IMR-90 (cell line): ENCODE results near the gene TARBP2. TPM values are rescaled to one million over a fixed set of nuclear protein-coding genes. Genes with fewer than 3 reads are reported as not detected.

Experiments used
- ATAC-seq: fragments of 200-7000 bp; cut with Tn5 transposase; 2 replicates; pipeline ENCODE4 v1.9.1; 2020; ENCODE audit warnings: low read depth, mild to moderate bottlenecking, moderate library complexity
- BruUV-seq: library from RNA; stranded (reverse); fragments of 400-500 nt; replicated peaks from 2 replicates; lab custom pipeline; 2021; lab: Mats Ljungman, UMichigan
- CTCF ChIA-PET: fragments of 300-600 bp; formaldehyde crosslinking; extraction: SDS; loops from one replicate; lab custom pipeline; 2021; ENCODE audit warnings: antibody characterized with exemption; lab: Yijun Ruan, JAX
- POLR2A ChIA-PET: fragments of 300-600 bp; sonication (Branson Sonifier 250); formaldehyde crosslinking; loops from one replicate; lab custom pipeline; 2022; ENCODE audit warnings: antibody characterized with exemption; ENCODE audit not compliant: unreplicated experiment; lab: Charles Lee
- DNase-seq: peaks from one replicate; pipeline ENCODE4 v3.0.0; 2013
- H2AFZ ChIP-seq: replicated peaks from 2 replicates; pipeline ENCODE3; 2013; ENCODE audit warnings: low read length, mild to moderate bottlenecking; ENCODE audit not compliant: poor library complexity
- H2AK5ac ChIP-seq: 2 replicates; pipeline ENCODE4 v1.6.1; 2013; ENCODE audit warnings: low read depth, low read length, inconsistent platforms
- H2AK9ac ChIP-seq: replicated peaks from 2 replicates; pipeline ENCODE3; 2013; ENCODE audit warnings: mild to moderate bottlenecking, low read depth, low read length, moderate library complexity; ENCODE audit not compliant: poor library complexity
- H2BK120ac ChIP-seq: 2 replicates; pipeline ENCODE4 v1.6.1; 2013; ENCODE audit warnings: low read depth, low read length, inconsistent platforms
- H2BK15ac ChIP-seq: 3 replicates; pipeline ENCODE4 v1.6.1; 2013; ENCODE audit warnings: low read depth, low read length, inconsistent platforms
- H2BK20ac ChIP-seq: 2 replicates; pipeline ENCODE4 v1.6.1; 2013; ENCODE audit warnings: low read depth, mild to moderate bottlenecking, inconsistent platforms, low read length, moderate library complexity
- H2BK5ac ChIP-seq: 2 replicates; pipeline ENCODE4 v1.6.1; 2013; ENCODE audit warnings: mild to moderate bottlenecking, low read depth, low read length, inconsistent platforms; ENCODE audit not compliant: poor library complexity, severe bottlenecking
- H3K14ac ChIP-seq: replicated peaks from 2 replicates; pipeline ENCODE4 v1.6.1; 2013; ENCODE audit warnings: low read depth, low read length, inconsistent platforms
- H3K18ac ChIP-seq: 2 replicates; pipeline ENCODE4 v1.6.1; 2013; ENCODE audit warnings: low read depth, low read length, control low read depth
- H3K23ac ChIP-seq: 2 replicates; pipeline ENCODE4 v1.6.1; 2013; ENCODE audit warnings: low read depth, low read length, inconsistent platforms
- H3K27ac ChIP-seq: 2 replicates; pipeline ENCODE4 v1.5.1; 2013; ENCODE audit warnings: mild to moderate bottlenecking, control low read depth, low read length; ENCODE audit not compliant: insufficient read depth
- H3K27me3 ChIP-seq: 2 replicates; pipeline ENCODE4 v1.6.1; 2013; ENCODE audit warnings: low read length; ENCODE audit not compliant: control insufficient read depth, insufficient read depth
- H3K36me3 ChIP-seq: 2 replicates; pipeline ENCODE4 v1.6.1; 2013; ENCODE audit warnings: low read length, mixed read lengths; ENCODE audit not compliant: control insufficient read depth, insufficient read depth
- H3K4ac ChIP-seq: 2 replicates; pipeline ENCODE4 v1.6.1; 2013; ENCODE audit warnings: low read depth, low read length, inconsistent platforms
- H3K4me1 ChIP-seq: 2 replicates; pipeline ENCODE4 v1.6.1; 2013; ENCODE audit warnings: low read length, mixed read lengths; ENCODE audit not compliant: control insufficient read depth, insufficient read depth
- H3K4me2 ChIP-seq: 2 replicates; pipeline ENCODE4 v1.6.1; 2013; ENCODE audit warnings: low read depth, mild to moderate bottlenecking, control low read depth, low read length, moderate library complexity
- H3K4me3 ChIP-seq: 2 replicates; pipeline ENCODE4 v1.5.1; 2013; ENCODE audit warnings: low read depth, mild to moderate bottlenecking, control low read depth, low read length, moderate library complexity; ENCODE audit not compliant: insufficient read depth
- H3K56ac ChIP-seq: 2 replicates; pipeline ENCODE4 v1.6.1; 2013; ENCODE audit warnings: low read length, inconsistent platforms; ENCODE audit not compliant: insufficient read depth; ENCODE audit errors: extremely low read depth
- H3K79me1 ChIP-seq, 2 experiments: 2 replicates each; pipeline ENCODE4 v1.6.1; 2013; ENCODE audit warnings: low read length in 2 of 2, inconsistent platforms in 1 of 2, low read depth in 1 of 2
- H3K9ac ChIP-seq: 2 replicates; pipeline ENCODE4 v1.6.1; 2013; ENCODE audit warnings: low read depth, low read length, control low read depth
- H3K9me1 ChIP-seq: 2 replicates; pipeline ENCODE4 v1.6.1; 2013; ENCODE audit warnings: low read length, inconsistent platforms; ENCODE audit not compliant: insufficient read depth
- H3K9me3 ChIP-seq: 2 replicates; pipeline ENCODE4 v1.6.1; 2013; ENCODE audit warnings: low read length; ENCODE audit not compliant: control insufficient read depth, insufficient read depth
- H4K20me1 ChIP-seq: 2 replicates; pipeline ENCODE4 v1.6.1; 2013; ENCODE audit warnings: low read length, inconsistent platforms; ENCODE audit not compliant: insufficient read depth
- H4K5ac ChIP-seq: 2 replicates; pipeline ENCODE4 v1.6.1; 2013; ENCODE audit warnings: mild to moderate bottlenecking, low read depth, low read length, control low read depth
- H4K8ac ChIP-seq, 2 experiments: 2 replicates each; pipeline ENCODE4 v1.6.1; 2013; ENCODE audit warnings: low read depth in 2 of 2, low read length in 2 of 2, control low read depth in 1 of 2, inconsistent platforms in 1 of 2
- H4K91ac ChIP-seq: 2 replicates; pipeline ENCODE4 v1.6.1; 2013; ENCODE audit warnings: low read depth, low read length, inconsistent platforms; ENCODE audit not compliant: insufficient read depth
- CHD1 ChIP-seq: IDR thresholded peaks from 2 replicates; pipeline ENCODE4 v1.6.1; 2012; ENCODE audit warnings: low read depth, low read length, improper control_type of control experiment
- FOS ChIP-seq: fragments of 150-350 bp; IDR thresholded peaks from 2 replicates; pipeline ENCODE4 v1.6.1; 2016; ENCODE audit warnings: low read depth, low read length
- WGBS, 2 experiments: methylation state at CpG; one replicate each; pipeline versions ENCODE4 v1.1.5 to v1.1.7; 2013; ENCODE audit warnings: missing lambda C conversion rate in 2 of 2; ENCODE audit not compliant: insufficient read length in 1 of 2; ENCODE audit errors: extremely low coverage in 2 of 2; 5-methylcytosine and 5-hydroxymethylcytosine counted together
- dilution Hi-C: fragments of 300-500 bp; cut with HindIII; formaldehyde crosslinking; loops from one replicate; pipeline ENCODE4 v1.14.3; 2018; ENCODE audit warnings: low sequenced_read_pairs; ENCODE audit not compliant: unreplicated experiment
- in situ Hi-C: fragments of 300-500 bp; cut with MboI; formaldehyde crosslinking; loops from 3 replicates; pipeline ENCODE4 v1.14.3; 2019; ENCODE audit warnings: low sequenced_read_pairs, inconsistent platforms, mixed read lengths
- intact Hi-C: fragments of 100-400 bp; cut with micrococcal nuclease; formaldehyde crosslinking; loops from 2 replicates; pipeline ENCODE4 v1.10.0; 2022
- polyA plus RNA-seq, 3 experiments: library from polyadenylated mRNA; depleted of rRNA; stranded (reverse); fragments of >200 nt; gene quantifications; 2 replicates each; pipeline ENCODE4 v1.2.3, GENCODE V29; 2012; ENCODE audit warnings: low replicate concordance in 1 of 3
- total RNA-seq: library from RNA; depleted of rRNA; stranded (reverse); fragments of >200 nt; gene quantifications from 2 replicates; pipeline ENCODE4 v1.2.3, GENCODE V29; 2012
- TF ChIP-seq, protein P1 (sequence below): fragments of 150-350 bp; IDR thresholded peaks from 2 replicates; pipeline ENCODE4 v1.6.1; 2016; ENCODE audit warnings: low read depth, mild to moderate bottlenecking, low read length, moderate library complexity, borderline replicate concordance

TARBP2 gene
- total and polyA plus RNA-seq, 2 of the 4 experiments (the other 2 are of a cell fraction) = 27.4 to 46.1 TPM

DNA sequence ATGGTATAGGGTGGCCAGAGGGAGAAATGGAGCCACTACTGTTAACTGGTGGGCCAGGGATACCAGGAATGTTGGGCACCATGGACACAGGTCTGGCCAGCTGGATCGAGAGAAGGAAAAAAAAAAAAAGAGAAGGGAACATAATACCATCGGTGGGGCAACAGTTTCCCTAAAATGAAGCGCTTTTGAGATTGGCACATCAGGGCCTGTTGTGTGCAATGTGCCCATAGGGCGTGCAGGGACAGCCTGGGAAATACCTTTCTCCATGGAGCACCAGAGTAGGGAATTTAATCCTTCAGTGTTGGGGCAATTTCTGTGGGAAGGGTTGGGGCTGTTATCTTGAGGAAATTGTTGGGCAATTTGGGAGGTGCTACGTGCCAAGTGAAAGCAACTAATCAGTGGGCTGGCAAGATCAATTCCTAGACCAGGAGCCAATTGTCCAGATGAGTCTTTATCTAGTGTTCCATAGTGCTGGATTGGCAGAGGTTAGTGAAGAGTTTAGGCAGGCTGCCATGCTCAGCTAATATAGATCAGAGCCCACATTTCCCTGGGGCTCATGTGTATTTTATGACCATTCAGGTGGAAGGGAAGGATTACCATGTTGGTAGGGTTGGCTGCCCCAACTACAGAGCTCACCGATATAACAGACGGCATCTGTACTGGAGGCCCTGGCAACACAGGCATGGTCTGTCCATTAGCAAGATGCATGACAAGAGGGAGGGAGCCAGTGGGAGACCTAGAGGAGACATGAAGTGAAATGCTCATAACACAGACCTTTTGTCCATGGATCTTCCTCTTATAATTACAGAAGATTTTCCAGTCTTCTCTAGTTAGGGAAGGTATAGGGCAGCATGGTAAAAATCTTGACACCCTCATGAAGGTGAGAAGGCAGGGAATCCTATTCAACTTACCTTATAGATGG is 31.7 kb downstream of the TARBP2 start:
- H3K9ac ChIP-seq = no peak overlapping the region
- peaks cover 49% of the 10 kb centered on the region for H3K36me3 ChIP-seq
- intact Hi-C loops (no loop called here), in situ Hi-C loops (no loop called here), dilution Hi-C loops (no loop called here)
- H2BK5ac ChIP-seq = no peak overlapping the region
- ChIA-PET POLR2A (no interaction called here), CTCF (no interaction called here)
- TF ChIP-seq FOS (no peak), CHD1 (no peak)
- TF ChIP-seq, protein P1, sequence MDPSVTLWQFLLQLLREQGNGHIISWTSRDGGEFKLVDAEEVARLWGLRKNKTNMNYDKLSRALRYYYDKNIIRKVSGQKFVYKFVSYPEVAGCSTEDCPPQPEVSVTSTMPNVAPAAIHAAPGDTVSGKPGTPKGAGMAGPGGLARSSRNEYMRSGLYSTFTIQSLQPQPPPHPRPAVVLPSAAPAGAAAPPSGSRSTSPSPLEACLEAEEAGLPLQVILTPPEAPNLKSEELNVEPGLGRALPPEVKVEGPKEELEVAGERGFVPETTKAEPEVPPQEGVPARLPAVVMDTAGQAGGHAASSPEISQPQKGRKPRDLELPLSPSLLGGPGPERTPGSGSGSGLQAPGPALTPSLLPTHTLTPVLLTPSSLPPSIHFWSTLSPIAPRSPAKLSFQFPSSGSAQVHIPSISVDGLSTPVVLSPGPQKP = no peak
- no peak overlapping the region for H3K27ac ChIP-seq
- no peak overlapping the region for H4K5ac ChIP-seq
- no peak overlapping the region for H4K91ac ChIP-seq
- no peak overlapping the region for H2BK120ac ChIP-seq
- H3K27me3 ChIP-seq = no peaks in the 10 kb centered on the region
- H3K79me1 ChIP-seq = peaks cover 0 to 4% of the 10 kb centered on the region in 2 experiments; a peak in 1 of 4 replicates
- no peak overlapping the region for H2AFZ ChIP-seq
- H4K20me1 ChIP-seq = no peaks in the 10 kb centered on the region
- H3K18ac ChIP-seq = no peak overlapping the region
- no peak overlapping the region for H2AK5ac ChIP-seq
- no peak for DNase-seq
- no peak for ATAC-seq
- H2BK15ac ChIP-seq = no peak overlapping the region
- peaks cover 1% of the 10 kb centered on the region; the same call in 1 of the 2 replicates for H3K4me1 ChIP-seq
- H3K23ac ChIP-seq = no peak overlapping the region
- H4K8ac ChIP-seq = no peak overlapping the region
- H3K56ac ChIP-seq = no peak overlapping the region
- H3K9me3 ChIP-seq = no peaks in the 10 kb centered on the region
- no peak overlapping the region for H3K4me3 ChIP-seq
- no peak overlapping the region for H2AK9ac ChIP-seq
- H2BK20ac ChIP-seq = no peak overlapping the region
- WGBS, 2 experiments = 93% methylated on average over 3 of the region's 7 CpGs; no CpG with 5 or more reads in 1 of the 2 experiments
- no peak overlapping the region for H3K4me2 ChIP-seq
- no peak overlapping the region for H3K4ac ChIP-seq
- H3K14ac ChIP-seq = no peak overlapping the region
- H3K9me1 ChIP-seq = peaks cover 4% of the 10 kb centered on the region
- BruUV-seq = no TSS peak
